ENCODE results near the gene GSTA4.

Gene GSTA4

GRCh38 chr6:52995089-52995912, at the start of gene GSTA4:
Gene GSTA4 (minus strand): TSS chr6:52995284. CDS start chr6:52994243, 1,041 bp downstream.
- peak within 1 kb of the TSS; percentile 96 for H3K27ac ChIP-seq
- ChIA-PET POLR2A (ENCODE audit: low non-redundant PET) (interaction anchor here (0.6 kb wide), 1 partner anchor 588 kb away, joined by 3 read pairs; no protein-coding TSS in a partner anchor), CTCF (interaction anchor here (0.6 to 2.0 kb wide), 9 partner anchors 27 to 833 kb away, joined by 3 to 9 read pairs (median 3); no protein-coding TSS in a partner anchor)
- peak; percentile 93 for DNase-seq (ENCODE audit: low spot score)
- TF ChIP-seq, protein P1, sequence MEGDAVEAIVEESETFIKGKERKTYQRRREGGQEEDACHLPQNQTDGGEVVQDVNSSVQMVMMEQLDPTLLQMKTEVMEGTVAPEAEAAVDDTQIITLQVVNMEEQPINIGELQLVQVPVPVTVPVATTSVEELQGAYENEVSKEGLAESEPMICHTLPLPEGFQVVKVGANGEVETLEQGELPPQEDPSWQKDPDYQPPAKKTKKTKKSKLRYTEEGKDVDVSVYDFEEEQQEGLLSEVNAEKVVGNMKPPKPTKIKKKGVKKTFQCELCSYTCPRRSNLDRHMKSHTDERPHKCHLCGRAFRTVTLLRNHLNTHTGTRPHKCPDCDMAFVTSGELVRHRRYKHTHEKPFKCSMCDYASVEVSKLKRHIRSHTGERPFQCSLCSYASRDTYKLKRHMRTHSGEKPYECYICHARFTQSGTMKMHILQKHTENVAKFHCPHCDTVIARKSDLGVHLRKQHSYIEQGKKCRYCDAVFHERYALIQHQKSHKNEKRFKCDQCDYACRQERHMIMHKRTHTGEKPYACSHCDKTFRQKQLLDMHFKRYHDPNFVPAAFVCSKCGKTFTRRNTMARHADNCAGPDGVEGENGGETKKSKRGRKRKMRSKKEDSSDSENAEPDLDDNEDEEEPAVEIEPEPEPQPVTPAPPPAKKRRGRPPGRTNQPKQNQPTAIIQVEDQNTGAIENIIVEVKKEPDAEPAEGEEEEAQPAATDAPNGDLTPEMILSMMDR (conservative IDR thresholded peaks at IDR 0.05; ENCODE audit: low read depth), result peak; percentile 83

DNA sequence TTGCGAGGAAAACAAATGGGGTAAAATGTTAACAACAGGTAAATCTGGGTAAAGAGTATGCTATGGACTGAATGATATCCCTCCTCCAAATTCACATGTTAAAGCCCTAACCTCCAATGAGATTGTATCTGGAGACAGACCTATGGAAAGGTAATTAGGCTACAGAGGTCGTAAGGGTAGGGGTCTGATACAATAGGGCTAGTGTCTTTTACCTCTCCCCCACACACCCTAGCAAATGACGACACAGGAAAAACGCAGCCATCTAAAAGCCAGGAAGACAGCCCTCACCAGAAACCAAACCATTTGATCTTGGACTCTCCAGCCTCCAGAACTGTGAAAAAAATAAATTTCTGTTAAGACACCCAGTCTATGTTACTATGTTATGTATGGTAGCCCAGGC, 49.5 kb upstream of the GSTA4 start:
- no peak for DNase-seq (ENCODE audit: low spot score)
- CTCF ChIA-PET, result interaction anchor here (0.6 kb wide), 1 partner anchor 22 kb away, joined by 4 read pairs; no protein-coding TSS in a partner anchor
- POLR2A ChIA-PET (ENCODE audit: low non-redundant PET), result no interaction called here
- TF ChIP-seq, protein P1 (conservative IDR thresholded peaks at IDR 0.05; ENCODE audit: low read depth), result no peak
- no peak overlapping the region for H3K27ac ChIP-seq

DNA sequence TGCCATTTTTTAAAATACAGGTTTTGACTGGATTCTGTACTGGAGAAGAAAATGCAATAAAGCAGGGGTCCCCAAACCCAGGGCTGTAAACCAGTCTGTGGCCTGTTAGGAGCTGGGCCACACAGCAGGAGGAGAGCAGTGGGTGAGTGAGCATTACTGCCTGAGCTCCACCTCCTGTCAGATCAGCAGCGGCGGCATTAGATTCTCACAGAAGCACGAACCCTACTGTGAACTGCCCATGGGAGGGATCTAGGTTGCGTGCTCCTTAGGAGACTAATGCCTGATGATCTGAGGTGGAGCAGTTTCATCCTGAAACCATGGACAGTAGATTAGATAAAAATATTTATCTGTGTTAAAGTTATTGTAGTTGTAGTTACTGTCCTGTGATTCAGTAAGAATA, 49.0 kb upstream of the GSTA4 start:
- POLR2A ChIA-PET (ENCODE audit: low non-redundant PET), result no interaction called here
- TF ChIP-seq, protein P1 (conservative IDR thresholded peaks at IDR 0.05; ENCODE audit: low read depth), result no peak
- no peak overlapping the region for H3K27ac ChIP-seq
- no peak for DNase-seq (ENCODE audit: low spot score)
- CTCF ChIA-PET, result interaction anchor here (0.6 kb wide), 2 partner anchors 22 to 691 kb away, joined by 3 to 4 read pairs; no protein-coding TSS in a partner anchor

GRCh38 chr6:53043581-53043980, 48.5 kb upstream of the GSTA4 start:
- DNase-seq (ENCODE audit: low spot score), result no peak
- TF ChIP-seq, protein P1 (conservative IDR thresholded peaks at IDR 0.05; ENCODE audit: low read depth), result no peak
- ChIA-PET CTCF (interaction anchor here (0.6 kb wide), 1 partner anchor 691 kb away, joined by 3 read pairs; no protein-coding TSS in a partner anchor), POLR2A (ENCODE audit: low non-redundant PET) (no interaction called here)
- H3K27ac ChIP-seq, result no peak overlapping the region

- DNase-seq (ENCODE audit: low spot score), result peak; percentile 63
- ChIA-PET CTCF (no interaction called here), POLR2A (ENCODE audit: low non-redundant PET) (no interaction called here)
- H3K27ac ChIP-seq, result no peak overlapping the region
- TF ChIP-seq, protein P1 (conservative IDR thresholded peaks at IDR 0.05; ENCODE audit: low read depth), result no peak
Observed at GRCh38 chr6:53042112-53042511, 47.0 kb upstream of the GSTA4 start.

- H3K27ac ChIP-seq, result no peak overlapping the region
- CTCF ChIA-PET, result no interaction called here
- no peak for DNase-seq (ENCODE audit: low spot score)
- POLR2A ChIA-PET (ENCODE audit: low non-redundant PET), result no interaction called here
- TF ChIP-seq, protein P1 (conservative IDR thresholded peaks at IDR 0.05; ENCODE audit: low read depth), result no peak
Observed at GRCh38 chr6:53041356-53041755, 46.3 kb upstream of the GSTA4 start.

Data from RWPE1 (cell line).